Measurements from ENCODE around the gene RASGRP1.

The RASGRP1 gene

DNA sequence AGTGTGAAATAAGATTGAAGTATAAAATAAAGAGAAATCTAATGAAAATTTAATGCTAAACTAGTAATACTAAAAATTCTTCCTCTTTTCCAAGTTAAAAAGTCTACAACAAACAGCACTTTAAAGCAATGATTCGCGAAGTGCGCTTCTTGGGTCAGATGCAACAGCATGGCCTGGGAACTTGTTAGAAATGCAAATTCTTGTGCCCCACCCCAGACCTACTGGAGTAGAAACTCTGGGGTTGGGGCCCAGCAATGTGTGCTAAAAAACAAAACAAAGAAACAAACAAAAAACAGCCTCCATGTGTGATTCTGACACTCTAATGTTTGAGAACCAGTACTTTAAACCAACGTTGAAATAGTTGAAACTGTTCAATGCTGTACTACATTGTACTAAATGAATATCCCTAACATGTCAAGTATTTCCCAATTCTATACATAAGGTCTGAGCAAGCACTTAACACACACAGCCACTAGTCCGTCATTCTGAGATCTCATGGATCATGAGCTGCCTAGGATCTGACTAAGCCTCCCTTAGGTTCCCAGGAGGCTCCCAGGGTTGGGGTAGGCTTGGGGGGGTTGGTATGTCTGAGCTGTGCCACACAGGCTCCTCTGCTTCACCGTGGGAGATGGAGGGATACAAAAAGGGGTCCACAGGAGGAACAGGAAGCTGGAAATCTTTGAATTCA is 6.1 kb downstream of the RASGRP1 start:
- Histone ChIP-seq H3K4me2 (ENCODE audit: low read length) (no peak overlapping the region), H3K4me3 (ENCODE audit: low read depth, low read length) (no peak overlapping the region), H3K14ac (ENCODE audit: low read length) (no peak overlapping the region), H3K4ac (ENCODE audit: low read depth, low read length) (no peak overlapping the region), H2BK120ac (ENCODE audit: insufficient read depth, low read length, poor library complexity) (no peak overlapping the region), H3K79me1 (ENCODE audit: low read length) (peaks cover 20% of the 10 kb centered on the region), H2BK12ac (ENCODE audit: low read length) (no peak overlapping the region), H3K9me3 (ENCODE audit: insufficient read depth, low read depth, low read length) (no peaks in the 10 kb centered on the region), H3K4me1 (ENCODE audit: control insufficient read depth in 1 of 2, insufficient read depth in 2 of 2, low read length in 2 of 2) (peaks cover 17 to 45% of the 10 kb centered on the region in 2 experiments), H3K79me2 (ENCODE audit: control insufficient read depth, insufficient read depth, low read length, poor library complexity) (peaks cover 3% of the 10 kb centered on the region), H2BK5ac (ENCODE audit: low read depth, low read length, poor library complexity) (no peak overlapping the region), H4K12ac (ENCODE audit: low read depth, low read length) (no peak overlapping the region), H3K18ac (ENCODE audit: low read length) (no peak overlapping the region), H3K9ac (ENCODE audit: low read length) (no peak overlapping the region), H4K91ac (ENCODE audit: low read depth, low read length) (peak overlapping the region; percentile 55), H3K23ac (ENCODE audit: low read length) (no peak overlapping the region), H3K27ac (ENCODE audit: low read depth, low read length) (peak overlapping the region; percentile 48), H2AFZ (ENCODE audit: insufficient read depth, low read length, poor library complexity) (no peak overlapping the region), H3K36me3 (ENCODE audit: control insufficient read depth in 1 of 2, insufficient read depth in 2 of 2, low read length in 2 of 2) (peaks cover 8 to 10% of the 10 kb centered on the region in 2 experiments), H4K8ac (ENCODE audit: low read depth, low read length) (no peak overlapping the region), H3K27me3 (ENCODE audit: insufficient read depth, low read length) (no peaks in the 10 kb centered on the region), H2AK5ac (ENCODE audit: low read length) (no peak overlapping the region)
- WGBS (ENCODE audit: extremely low coverage, insufficient coverage, insufficient read length), result no CpG with 5 or more reads among the region's 6 CpGs
- no peak for DNase-seq

DNA sequence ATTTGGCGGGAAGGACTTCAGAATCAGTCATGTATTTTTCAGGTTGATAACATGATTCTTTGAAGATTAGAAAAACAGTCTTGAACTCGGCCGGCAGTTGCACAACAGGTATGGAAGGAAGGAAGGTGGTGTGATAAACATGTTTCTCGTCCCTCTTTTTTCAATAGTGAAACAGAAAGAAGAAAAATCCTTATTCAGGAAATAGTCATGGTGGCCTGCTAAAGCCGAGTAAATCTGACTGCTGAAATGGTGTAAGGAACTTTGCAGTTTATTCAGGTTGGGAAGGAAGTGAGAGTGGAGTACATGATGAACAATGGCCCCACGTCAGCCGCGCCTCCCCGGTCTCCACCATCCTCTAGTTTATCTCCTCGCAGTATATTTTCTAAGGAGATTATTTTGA is 6.7 kb downstream of the RASGRP1 start:
- Histone ChIP-seq H2AK5ac (ENCODE audit: low read length) (no peak overlapping the region), H2BK5ac (ENCODE audit: low read depth, low read length, poor library complexity) (no peak overlapping the region), H2AFZ (ENCODE audit: insufficient read depth, low read length, poor library complexity) (no peak overlapping the region), H3K23ac (ENCODE audit: low read length) (no peak overlapping the region), H3K4me1 (ENCODE audit: control insufficient read depth in 1 of 2, insufficient read depth in 2 of 2, low read length in 2 of 2) (peaks cover 19 to 49% of the 10 kb centered on the region in 2 experiments), H3K27me3 (ENCODE audit: insufficient read depth, low read length) (no peaks in the 10 kb centered on the region), H3K9me3 (ENCODE audit: insufficient read depth, low read depth, low read length) (no peaks in the 10 kb centered on the region), H3K9ac (ENCODE audit: low read length) (no peak overlapping the region), H3K4me2 (ENCODE audit: low read length) (no peak overlapping the region), H3K36me3 (ENCODE audit: control insufficient read depth in 1 of 2, insufficient read depth in 2 of 2, low read length in 2 of 2) (peaks cover 10% of the 10 kb centered on the region in 2 experiments), H2BK12ac (ENCODE audit: low read length) (no peak overlapping the region), H3K27ac (ENCODE audit: low read depth, low read length) (peak overlapping the region; percentile 65), H4K8ac (ENCODE audit: low read depth, low read length) (no peak overlapping the region), H3K79me2 (ENCODE audit: control insufficient read depth, insufficient read depth, low read length, poor library complexity) (peaks cover 5% of the 10 kb centered on the region), H2BK120ac (ENCODE audit: insufficient read depth, low read length, poor library complexity) (no peak overlapping the region), H3K79me1 (ENCODE audit: low read length) (peaks cover 23% of the 10 kb centered on the region), H3K4ac (ENCODE audit: low read depth, low read length) (no peak overlapping the region), H4K12ac (ENCODE audit: low read depth, low read length) (no peak overlapping the region), H4K91ac (ENCODE audit: low read depth, low read length) (peak overlapping the region; percentile 8), H3K14ac (ENCODE audit: low read length) (no peak overlapping the region), H3K4me3 (ENCODE audit: low read depth, low read length) (no peak overlapping the region), H3K18ac (ENCODE audit: low read length) (no peak overlapping the region)
- peak in 1 of 2 donors; percentile 32 for DNase-seq
- WGBS (ENCODE audit: extremely low coverage, insufficient coverage, insufficient read length), result no CpG with 5 or more reads among the region's 10 CpGs

DNA sequence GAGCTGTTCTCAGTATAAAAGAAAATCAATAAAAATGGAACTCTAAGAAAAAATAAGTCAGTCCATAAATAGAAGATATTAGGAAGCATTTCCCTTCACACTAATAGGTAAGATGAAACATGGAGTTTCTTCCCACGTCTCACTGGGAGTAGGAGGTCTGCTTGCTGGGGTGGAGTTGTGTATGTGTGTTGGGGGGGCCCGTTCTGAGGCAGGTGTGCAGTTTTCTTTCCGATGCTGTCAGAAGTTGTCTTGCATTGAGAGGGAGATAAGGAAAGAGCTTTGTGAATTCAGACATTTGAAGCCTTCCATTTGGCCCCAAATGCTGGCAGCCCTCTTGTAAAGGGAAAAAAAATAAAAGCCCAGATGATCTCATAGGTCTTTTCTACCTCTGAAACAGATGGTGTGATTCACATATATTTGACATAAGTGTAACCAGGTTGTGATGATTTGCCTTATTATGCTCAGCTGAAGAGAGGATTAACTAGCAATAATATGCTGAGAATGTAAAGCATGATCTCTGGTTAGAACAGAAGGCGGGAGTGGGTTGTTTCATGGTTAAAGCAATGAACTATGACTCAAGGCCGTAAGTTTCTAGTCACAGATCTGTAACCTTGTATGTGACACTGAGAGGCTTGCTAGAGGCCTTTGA is 8.8 kb downstream of the RASGRP1 start:
- Histone ChIP-seq H3K79me2 (ENCODE audit: control insufficient read depth, insufficient read depth, low read length, poor library complexity) (peaks cover 5% of the 10 kb centered on the region), H2AK5ac (ENCODE audit: low read length) (no peak overlapping the region), H2BK12ac (ENCODE audit: low read length) (peak overlapping the region; percentile 88), H3K4me3 (ENCODE audit: low read depth, low read length) (no peak overlapping the region), H3K36me3 (ENCODE audit: control insufficient read depth in 1 of 2, insufficient read depth in 2 of 2, low read length in 2 of 2) (peaks cover 10% of the 10 kb centered on the region in 2 experiments), H3K9ac (ENCODE audit: low read length) (no peak overlapping the region), H3K4me1 (ENCODE audit: control insufficient read depth in 1 of 2, insufficient read depth in 2 of 2, low read length in 2 of 2) (peaks cover 19 to 43% of the 10 kb centered on the region in 2 experiments), H3K27me3 (ENCODE audit: insufficient read depth, low read length) (no peaks in the 10 kb centered on the region), H4K12ac (ENCODE audit: low read depth, low read length) (no peak overlapping the region), H4K8ac (ENCODE audit: low read depth, low read length) (no peak overlapping the region), H3K18ac (ENCODE audit: low read length) (no peak overlapping the region), H2BK5ac (ENCODE audit: low read depth, low read length, poor library complexity) (peak overlapping the region; percentile 66), H3K9me3 (ENCODE audit: insufficient read depth, low read depth, low read length) (no peaks in the 10 kb centered on the region), H3K4me2 (ENCODE audit: low read length) (no peak overlapping the region), H3K4ac (ENCODE audit: low read depth, low read length) (no peak overlapping the region), H3K14ac (ENCODE audit: low read length) (no peak overlapping the region), H4K91ac (ENCODE audit: low read depth, low read length) (no peak overlapping the region), H2AFZ (ENCODE audit: insufficient read depth, low read length, poor library complexity) (no peak overlapping the region), H2BK120ac (ENCODE audit: insufficient read depth, low read length, poor library complexity) (peak overlapping the region; percentile 63), H3K79me1 (ENCODE audit: low read length) (peaks cover 18% of the 10 kb centered on the region), H3K27ac (ENCODE audit: low read depth, low read length) (peak overlapping the region; percentile 91), H3K23ac (ENCODE audit: low read length) (no peak overlapping the region)
- WGBS (ENCODE audit: extremely low coverage, insufficient coverage, insufficient read length), result no CpG with 5 or more reads among the region's 5 CpGs
- peak; percentile 33 to 76 for DNase-seq

DNA sequence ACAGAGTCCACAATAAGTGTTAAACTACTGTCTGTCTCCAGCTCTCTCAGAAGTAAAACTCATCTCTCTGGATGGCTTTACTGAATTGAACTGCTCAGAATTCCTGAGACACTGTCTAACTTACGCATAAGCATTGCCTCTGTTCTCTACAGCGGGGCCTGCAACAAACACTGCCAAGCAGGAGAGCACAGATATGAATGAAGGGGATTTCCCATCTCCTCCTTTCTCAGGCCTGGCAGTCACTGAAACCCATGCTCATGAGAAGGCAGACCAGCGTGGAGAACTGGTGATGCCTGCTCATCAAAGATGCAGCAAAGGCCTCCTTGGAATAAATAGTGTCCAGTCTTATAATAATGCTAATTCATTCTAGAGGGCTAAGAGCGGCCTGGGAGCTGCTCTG is 10.3 kb downstream of the RASGRP1 start:
- Histone ChIP-seq H3K79me2 (ENCODE audit: control insufficient read depth, insufficient read depth, low read length, poor library complexity) (peaks cover 5% of the 10 kb centered on the region), H2AK5ac (ENCODE audit: low read length) (no peak overlapping the region), H3K14ac (ENCODE audit: low read length) (no peak overlapping the region), H4K91ac (ENCODE audit: low read depth, low read length) (no peak overlapping the region), H3K9ac (ENCODE audit: low read length) (no peak overlapping the region), H3K23ac (ENCODE audit: low read length) (no peak overlapping the region), H4K8ac (ENCODE audit: low read depth, low read length) (no peak overlapping the region), H4K12ac (ENCODE audit: low read depth, low read length) (no peak overlapping the region), H3K4me2 (ENCODE audit: low read length) (no peak overlapping the region), H3K4me1 (ENCODE audit: control insufficient read depth in 1 of 2, insufficient read depth in 2 of 2, low read length in 2 of 2) (peaks cover 19 to 36% of the 10 kb centered on the region in 2 experiments), H3K18ac (ENCODE audit: low read length) (no peak overlapping the region), H3K27me3 (ENCODE audit: insufficient read depth, low read length) (no peaks in the 10 kb centered on the region), H2AFZ (ENCODE audit: insufficient read depth, low read length, poor library complexity) (no peak overlapping the region), H3K4me3 (ENCODE audit: low read depth, low read length) (no peak overlapping the region), H3K4ac (ENCODE audit: low read depth, low read length) (no peak overlapping the region), H3K36me3 (ENCODE audit: control insufficient read depth in 1 of 2, insufficient read depth in 2 of 2, low read length in 2 of 2) (peaks cover 6 to 10% of the 10 kb centered on the region in 2 experiments), H3K27ac (ENCODE audit: low read depth, low read length) (no peak overlapping the region), H3K9me3 (ENCODE audit: insufficient read depth, low read depth, low read length) (no peaks in the 10 kb centered on the region), H2BK120ac (ENCODE audit: insufficient read depth, low read length, poor library complexity) (no peak overlapping the region), H2BK12ac (ENCODE audit: low read length) (peak overlapping the region; percentile 1), H2BK5ac (ENCODE audit: low read depth, low read length, poor library complexity) (no peak overlapping the region), H3K79me1 (ENCODE audit: low read length) (peaks cover 18% of the 10 kb centered on the region)
- DNase-seq, result peak; percentile 24 to 26
- no CpG with 5 or more reads among the region's 4 CpGs for WGBS (ENCODE audit: extremely low coverage, insufficient coverage, insufficient read length)
